A204.1 (cell line): ENCODE data around the gene RINT1.
"Not testable (repeated sequence)": the region's sequence is repeated elsewhere in the genome, so short reads cannot be mapped to it uniquely, and the experiment has no call there.

Experiments
- FAIRE-seq: peaks from 2 replicates; lab custom pipeline; 2012; peaks lifted over from hg19 to GRCh38; lab: Jason Lieb, UNC

RINT1 gene

DNA sequence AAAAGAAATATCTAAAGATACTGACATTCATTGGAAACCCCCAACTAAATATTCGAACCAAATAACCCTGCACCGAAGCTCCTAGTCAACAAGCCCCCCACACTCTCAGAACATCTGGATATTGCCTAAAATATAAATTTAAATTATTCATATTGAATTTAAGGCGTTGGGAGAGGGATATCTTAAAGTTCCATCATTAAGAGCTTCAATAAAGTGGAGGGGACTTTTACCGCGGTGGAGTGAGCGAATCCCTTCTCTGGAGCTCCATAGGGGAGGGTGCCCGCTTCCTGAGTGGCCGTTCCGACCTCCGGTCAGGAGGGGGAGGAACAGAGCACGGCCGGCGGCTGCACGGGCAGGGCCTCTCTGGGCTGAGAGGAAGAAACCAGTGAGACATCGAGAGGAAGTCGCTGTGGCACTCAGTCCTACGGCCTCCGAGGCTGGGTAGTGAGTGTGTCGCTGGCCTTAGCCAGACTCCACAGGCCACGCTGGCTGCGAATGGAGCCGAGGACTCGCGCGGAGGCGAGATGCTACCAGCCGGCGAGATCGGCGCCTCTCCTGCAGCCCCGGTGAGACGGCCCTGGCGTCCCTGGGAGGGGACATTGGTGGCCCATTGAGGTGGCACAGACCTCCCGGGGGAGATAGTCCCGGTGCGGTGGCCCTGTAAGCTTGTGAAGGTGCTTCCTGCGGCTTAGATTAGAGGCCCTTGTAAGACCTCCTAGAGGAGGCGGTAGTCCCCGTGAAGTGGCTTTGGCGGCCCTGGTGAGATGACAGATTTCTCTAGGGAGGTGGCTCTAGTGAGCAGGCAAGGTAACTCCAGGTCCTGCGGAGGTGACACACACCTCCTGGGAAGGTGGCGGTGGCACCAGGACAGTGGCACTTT is at the start of gene RINT1:
TSS of gene RINT1 (plus strand) at position 410 of the 880 bp plus-strand sequence. CDS start at position 525, 115 bp downstream.
- peak; percentile 94 for FAIRE-seq

DNA sequence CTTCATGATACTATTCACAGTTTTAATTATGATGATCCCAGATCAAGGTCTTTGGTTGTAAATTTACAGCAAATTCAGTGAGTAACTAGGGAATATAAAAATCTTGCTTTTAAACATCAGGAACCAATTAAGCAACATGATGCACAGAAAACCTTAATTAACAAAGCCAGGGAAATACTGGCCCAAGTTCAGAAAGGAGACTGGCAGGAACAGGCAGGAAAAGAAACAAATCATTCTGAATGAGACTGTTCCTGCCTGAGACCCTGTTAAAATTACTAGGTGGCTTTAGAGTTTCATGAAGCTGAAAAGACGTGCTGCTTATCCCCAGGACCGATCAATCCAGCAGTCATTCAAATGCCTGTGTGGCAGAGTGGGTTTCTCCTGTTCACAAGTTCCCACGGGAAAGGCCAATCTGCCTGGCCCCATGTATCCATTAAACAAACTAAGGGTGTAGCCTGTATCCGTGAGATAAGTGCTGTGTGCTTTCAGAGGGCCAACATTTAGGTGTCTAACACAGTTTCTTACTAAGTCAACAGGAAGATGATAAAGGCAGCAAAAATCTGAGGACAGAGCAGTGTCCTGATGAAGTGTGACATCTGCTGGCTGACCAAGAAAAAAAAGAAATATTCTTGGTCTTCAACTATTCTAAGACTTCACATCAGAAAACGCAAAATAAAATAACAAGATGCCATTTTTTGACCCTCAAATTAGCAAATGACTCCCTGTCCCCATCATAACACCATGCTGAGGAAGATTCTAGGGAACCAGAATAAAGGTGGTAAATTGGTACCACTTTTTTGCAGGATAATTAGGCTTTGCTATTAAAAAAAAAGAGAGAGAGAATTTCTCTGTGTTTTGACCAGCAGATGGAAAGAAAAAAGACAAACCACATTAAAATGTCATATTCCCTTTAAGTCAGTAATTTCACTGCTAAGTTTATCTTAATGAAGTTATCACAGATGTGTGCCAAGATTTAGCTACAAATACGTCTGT is 44.1 kb upstream of the RINT1 start:
- peak; percentile 89 for FAIRE-seq

DNA sequence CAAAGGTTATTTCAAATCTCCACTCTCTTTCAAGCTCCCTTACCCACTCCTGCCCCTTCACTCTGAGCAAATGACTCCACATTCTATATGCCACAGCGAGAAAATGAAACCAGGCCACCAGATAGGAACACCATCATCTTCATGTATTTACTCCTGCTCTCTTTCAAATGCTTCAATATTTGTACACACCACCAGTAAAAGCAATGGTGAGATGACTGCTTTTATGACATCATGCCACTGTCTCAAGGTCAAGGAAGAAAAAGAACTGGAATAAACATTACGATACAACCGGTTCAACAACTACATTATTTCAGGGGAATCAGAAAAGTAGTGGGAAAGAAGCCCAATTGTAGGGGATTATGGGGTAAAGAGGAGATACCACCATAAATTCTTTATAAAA is 42.6 kb upstream of the RINT1 start:
- no peak for FAIRE-seq

DNA sequence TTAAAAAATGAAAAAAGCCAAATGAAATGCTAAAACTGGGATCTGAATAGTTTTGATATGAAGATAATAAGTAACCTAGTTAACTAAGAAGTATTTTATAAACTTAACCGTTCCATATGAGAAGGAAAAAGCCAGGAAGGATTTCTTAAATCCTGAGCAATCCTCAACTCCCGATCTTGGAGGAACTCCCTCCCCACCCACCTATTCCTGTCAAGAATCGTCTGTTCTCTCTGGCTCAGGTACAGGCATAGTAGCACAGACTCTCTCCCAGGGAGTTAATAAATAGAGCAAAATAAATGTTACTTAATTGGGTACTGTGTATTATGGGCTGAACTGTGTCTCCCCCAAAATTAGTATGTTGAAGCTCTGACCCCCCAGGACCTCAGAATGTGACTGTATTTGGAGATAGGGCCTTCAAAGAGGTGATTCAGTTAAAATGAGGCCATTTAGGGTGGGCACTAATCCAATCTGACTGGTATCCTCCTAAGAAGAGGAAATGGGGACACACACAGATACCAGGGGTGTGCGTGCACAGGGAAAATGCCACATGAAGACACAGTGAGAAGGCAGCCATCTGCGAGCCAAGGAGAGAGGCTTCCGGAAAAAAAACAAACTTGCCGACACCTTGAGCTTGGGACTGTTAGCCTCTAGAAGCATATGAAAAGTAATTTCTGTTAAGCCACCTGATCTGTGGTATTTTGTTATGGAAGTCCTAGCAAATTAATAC is 38.6 kb upstream of the RINT1 start:
- FAIRE-seq: no peak

DNA sequence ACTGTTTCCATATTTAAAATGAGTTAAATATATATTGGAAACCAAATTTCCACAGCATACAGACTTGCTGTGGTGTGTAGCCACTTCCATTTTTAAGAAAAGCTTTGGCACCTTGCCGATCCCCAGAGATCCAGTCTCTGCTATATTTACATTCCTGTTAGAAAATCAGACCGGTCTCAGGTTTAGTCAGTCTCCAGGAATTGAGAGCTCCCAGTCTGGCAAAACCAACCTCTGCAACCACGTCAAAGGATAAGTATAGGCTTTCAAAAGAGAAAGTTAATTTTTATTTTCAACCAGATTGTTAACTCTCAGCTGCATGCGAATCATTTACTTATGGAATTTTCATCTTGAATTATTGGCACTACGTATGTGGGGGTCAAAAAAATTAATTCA is 38.1 kb upstream of the RINT1 start:
- no peak for FAIRE-seq

DNA sequence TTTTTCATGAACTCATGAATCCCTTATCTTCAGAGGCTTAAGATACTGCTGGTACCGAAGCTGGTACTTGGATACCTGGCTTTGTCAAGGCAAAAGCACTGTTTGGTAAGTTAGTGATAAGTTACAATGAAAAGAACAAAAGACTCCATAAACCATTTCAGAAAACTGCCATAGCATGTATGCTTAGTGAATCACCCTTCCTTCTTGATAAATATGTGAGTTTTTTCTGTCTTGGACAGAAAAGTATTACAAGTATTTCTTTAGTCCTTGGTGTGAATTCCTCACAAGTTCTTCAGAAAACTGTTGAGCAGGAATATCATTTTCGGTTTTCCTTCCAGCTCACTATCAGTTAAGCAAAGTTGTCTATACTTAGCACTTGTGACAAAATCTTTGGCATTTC is 35.5 kb upstream of the RINT1 start:
- FAIRE-seq: no peak

DNA sequence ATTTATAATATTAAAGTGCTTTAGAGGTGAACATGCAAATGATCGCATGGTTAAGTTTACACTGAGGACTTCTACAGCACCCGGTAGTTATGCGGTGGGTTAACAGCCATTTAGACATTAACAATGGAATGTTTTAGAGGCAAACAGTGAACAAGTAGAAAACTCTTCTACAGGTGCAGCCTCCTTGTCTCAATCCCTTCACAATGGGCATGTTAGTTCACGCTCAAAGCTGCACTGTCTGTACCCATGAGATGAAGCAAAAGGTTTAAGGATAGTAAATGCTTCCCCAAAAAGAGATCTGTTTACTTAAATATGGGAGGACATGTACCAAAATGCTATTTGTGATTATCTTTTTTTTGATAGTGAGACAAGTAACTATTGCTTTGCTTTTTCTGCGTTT is 35.0 kb upstream of the RINT1 start:
- no peak for FAIRE-seq

DNA sequence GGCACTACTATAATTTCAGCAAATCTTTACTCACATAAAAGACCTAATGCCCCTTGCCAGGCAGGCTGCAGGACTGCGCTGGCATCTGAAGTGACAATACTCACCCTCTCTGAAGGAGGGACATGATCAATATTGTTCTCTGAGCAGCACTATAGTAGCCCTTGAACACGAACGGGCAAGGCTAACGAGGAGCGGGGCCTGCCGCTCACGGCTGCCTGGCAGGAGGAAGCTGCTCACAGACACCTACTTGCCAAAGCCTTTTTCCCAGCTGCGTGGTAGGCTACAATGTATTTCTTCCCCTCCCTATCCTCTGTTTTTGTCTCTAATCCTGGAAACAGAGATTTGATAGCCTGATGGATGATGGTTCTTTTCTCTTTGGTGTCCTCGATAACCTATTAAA is 29.8 kb upstream of the RINT1 start:
- no peak for FAIRE-seq

DNA sequence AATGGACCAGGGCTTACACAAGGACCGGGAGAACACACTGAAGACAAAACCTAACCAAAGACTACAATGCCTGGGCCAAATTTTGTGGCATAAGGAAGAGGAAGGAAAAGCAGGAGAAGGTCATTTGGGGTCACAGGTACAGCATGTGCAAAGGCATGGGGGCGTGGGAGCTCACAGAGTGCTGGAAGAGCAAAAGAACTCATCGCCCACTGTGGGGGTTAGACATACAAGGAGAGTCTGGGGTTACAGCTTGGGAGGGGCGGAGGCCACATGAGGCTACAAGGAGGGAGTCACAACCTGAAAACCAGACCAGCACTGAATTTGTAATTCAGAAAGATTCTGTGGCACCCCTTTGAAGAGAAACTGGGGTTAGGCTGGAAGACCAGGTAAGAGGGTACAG is 19.6 kb upstream of the RINT1 start:
- no peak for FAIRE-seq

DNA sequence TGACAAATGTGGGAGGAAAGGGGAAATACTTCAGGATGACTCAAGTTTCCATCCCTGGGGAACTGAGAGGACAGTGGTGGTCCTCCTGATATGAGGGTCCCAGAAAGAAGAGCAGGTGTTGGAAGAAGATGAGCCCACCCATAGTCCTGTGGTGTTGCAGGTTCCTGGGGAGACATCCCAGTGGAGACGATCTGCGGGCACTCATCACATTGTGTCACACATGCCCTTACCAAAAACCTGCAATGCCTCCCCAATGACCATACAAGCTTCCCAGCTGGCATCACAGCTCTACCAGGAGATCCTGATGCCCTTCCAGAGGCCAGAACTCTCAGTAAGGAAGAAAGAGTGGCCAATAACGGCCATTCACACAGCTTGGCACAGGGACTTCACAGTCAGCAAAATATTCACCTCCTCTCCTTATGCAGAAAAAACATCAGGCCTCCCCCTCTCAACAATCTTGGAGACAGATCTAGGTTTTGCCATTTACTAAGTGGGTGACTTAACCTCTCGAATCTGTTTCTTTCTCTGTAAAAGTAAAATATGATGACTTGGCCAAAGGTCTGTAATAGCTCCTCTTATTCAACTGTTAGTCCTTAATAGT is 19.0 kb upstream of the RINT1 start:
- FAIRE-seq: no peak

DNA sequence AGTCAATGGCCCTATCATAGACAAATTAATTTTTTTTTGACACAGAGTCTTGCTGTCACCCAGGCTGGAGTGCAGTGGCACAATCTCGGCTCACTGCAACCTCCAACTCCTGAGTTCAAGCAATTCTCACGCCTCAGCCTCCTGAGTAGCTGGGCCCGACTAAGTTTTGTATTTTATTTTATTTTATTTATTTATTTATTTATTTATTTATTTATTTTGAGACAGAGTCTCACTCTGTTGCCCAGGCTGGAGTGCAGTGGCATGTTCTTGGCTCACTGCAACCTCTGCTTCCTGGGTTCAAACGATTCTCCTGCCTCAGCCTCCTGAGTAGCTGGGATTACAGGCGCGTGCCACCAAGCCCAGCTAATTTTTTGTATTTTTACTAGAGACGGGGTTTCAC is 16.4 kb upstream of the RINT1 start:
- FAIRE-seq: not testable (repeated sequence)

DNA sequence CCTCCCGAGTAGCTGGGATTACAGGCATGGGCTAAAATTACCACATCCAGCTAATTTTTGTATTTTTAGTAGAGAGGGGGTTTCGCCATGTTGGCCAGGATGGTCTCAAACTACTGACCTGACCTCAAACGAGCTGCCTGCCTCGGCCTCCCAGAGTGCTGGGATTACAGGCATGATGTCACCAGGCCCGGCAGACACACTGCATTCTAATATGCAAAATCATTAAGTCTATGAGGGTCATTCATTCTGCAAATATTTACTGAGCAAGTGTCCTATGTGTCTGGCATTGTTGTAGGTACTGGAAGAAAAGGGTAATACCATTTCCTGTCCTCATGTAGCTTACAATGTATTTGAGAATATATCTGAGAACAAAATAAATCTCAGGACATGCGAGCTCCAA is 12.6 kb upstream of the RINT1 start:
- FAIRE-seq: no peak

DNA sequence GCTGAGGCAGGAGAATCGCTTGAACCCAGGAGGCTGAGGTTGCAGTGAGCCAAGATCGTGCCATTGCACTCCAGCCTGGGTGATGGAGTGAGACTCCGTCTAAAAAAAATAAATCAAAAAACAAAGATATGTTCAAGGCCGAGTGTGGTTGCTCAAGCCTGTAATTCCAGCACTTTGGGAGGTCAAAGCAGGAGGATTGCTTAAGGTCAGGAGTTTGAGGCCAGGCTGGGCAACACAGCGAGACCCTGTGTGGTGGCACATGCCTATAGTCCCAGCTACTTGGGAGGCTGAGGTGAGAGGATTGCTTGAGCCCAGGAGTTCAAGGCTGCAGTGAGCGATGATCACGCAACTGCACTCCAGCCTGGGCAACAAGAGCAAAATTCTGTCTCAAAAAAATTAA is 11.4 kb upstream of the RINT1 start:
- not testable (repeated sequence) for FAIRE-seq

DNA sequence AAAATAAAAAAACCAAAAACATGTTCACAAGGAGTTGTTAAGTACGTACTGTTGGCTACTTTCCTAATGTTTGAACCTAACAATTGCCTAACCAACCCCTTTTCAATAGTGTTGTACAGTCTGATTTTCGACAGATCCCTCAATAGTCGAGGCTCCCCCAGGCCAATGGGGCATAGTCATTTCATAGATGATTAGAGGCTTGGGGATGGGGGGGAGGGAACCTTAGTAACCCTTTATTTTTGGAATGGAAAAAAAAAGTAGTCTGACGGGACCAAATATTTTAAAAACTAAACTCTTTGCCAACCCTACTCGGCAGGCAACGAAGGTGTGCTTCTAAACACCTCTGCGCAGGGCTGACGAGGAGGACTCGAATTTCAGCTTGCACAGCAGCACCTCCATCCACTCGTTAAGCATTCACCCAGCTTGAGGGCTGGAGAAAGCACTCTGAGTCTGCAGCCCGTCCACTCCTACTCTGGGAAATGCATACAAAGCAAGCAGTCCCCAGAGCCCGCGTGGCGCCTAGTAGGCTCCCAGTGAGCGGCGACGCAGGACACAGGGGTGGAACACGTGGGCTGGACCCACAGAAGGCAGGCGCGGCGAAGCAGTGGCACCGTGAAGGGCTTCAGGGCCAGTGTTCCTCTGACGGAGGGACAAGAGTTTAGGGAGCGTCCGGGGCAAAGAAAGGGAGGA is 10.8 kb upstream of the RINT1 start:
- no peak for FAIRE-seq

DNA sequence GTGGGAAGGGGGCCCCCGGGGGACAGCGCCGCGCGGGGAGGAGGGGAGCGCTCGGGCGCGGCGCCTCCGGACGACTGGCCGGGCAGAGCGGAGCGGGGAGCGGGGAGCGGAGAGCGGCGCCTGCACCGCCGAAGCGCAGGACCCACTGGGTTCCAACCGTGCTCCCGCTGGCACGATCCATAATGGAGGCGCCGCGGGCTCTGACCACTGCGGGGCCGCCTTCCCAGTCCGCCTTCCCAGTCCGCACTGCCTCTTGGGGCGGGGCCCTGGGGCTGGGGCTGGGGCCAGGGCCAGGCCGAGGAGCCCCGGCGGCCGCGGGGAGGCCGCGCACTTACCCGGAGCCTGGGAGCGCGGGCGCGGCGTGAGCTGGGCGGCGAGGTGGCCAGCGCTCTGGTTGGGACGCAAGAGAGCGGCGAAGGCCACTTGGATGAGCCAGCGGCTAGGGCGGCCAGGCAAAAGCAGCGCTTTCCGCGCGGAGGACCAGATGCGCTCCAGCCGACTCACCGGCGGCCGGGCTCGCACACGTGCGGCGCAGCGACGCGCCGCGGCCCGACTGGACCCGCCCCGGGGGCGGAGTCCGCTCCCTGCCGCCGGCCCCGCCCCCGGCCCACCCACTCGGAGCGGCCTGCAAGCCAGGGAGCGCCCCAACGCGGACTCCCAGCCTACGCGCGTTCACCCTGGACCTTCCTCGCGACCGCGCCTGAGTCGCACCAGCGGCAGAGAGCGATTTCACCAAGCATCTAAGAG is 10.1 kb upstream of the RINT1 start, which contains the start of gene PUS7:
TSS of gene PUS7 (minus strand) at position 555 of the 747 bp plus-strand sequence. CDS start 13,759 bp downstream, outside the sequence.
- no peak for FAIRE-seq

DNA sequence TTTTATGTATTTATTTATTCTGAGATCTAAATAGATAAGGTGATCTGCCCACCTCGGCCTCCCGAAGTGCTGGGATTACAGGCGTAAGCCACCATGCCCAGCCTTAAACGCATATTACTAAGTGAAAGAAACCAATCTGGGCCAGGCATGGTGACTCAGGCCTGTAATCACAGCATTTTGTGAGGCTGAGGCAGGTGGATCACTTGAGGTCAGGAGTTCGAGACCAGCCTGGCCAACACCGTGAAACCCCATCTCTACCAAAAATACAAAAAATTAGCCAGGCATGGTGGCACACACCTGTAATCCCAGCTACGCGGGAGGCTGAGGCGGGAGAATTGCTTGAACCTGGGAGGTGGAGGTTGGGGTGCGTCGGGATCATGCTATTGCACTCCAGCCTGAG is 7.6 kb upstream of the RINT1 start:
- not testable (repeated sequence) for FAIRE-seq

DNA sequence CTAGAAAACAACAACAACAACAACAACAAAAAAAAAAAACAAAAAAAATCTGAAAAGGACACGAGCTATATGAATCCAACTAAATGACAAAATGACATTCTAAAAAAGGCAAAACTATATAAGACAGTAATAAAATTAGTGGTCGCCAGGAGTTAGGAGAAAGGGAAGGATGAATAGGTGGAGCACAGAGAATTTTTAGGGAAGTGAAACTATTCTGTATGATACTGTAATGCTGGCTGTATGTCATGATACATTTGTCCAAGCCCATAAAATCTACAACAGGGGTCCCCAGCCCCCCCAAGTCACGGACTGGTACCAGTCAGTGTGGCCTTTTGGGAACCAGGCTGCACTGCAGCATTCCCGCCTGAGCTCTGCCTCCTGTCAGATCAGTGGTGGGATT is 7.2 kb upstream of the RINT1 start:
- FAIRE-seq: no peak

DNA sequence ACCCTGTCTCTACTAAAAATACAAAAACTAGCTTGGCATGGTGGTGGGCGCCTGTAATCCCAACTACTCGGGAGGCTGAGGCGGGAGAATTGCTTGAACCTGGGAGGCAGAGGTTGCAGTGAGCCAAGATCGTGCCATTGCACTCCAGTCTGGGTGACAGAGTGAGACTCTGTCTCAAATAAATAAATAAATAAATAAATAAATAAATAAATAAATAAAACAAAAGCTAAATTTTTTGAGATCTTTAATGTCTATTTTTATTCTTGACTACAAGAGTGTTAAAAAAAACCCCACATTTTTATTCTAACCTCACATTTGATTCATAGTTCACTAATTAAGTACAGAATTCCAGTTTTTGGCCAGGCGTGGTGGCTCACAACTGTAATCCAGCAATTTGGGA is 4.3 kb upstream of the RINT1 start:
- not testable (repeated sequence) for FAIRE-seq

DNA sequence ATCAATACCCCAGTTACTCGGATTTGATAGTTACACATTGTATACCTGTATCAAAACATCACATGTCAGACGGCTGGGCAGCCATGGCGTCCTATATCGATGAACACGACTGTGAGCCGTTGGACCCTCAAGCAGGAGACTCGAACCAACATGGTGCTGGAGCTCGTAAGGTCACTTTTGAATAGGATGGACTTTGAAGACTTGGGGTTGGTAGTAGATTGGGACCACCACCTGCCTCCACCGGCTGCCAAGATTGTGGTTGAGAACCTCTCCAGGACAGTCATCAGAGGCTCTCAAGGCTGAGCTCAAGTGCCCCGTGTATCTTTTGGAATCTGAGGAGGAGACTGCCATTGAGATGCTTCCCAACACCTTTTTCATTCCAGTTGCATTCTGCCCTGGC is 1.9 kb upstream of the RINT1 start:
- FAIRE-seq: no peak

DNA sequence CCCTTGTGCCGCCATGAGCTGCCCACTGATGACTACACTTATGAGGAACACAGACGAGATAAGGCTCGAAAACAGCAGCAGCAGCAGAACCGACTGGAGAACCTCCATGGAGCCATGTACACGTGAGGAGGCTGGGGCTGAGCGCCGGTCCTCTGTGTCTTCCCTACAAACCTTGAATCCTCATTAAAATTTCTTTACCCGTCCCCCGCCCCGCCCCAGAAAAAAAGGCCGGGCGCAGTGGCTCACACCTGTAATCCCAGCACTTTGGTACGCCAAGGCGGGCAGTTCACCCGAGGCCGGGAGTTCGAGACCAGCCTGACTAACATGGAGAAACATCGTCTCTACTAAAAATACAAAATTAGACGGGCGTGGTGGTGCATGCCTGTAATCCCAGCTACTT is 1.5 kb upstream of the RINT1 start:
- no peak for FAIRE-seq
